GM13976 (cell line): ENCODE data around the gene DGKH.
"Not testable (repeated sequence)": the region's sequence is repeated elsewhere in the genome, so short reads cannot be mapped to it uniquely, and the experiment has no call there.

ENCODE experiments used
- DNase-seq: peaks from one replicate; pipeline ENCODE4 v3.0.0; 2012; ENCODE audit warnings: low spot score
- CTCF ChIP-seq: IDR thresholded peaks from 2 replicates; pipeline ENCODE4 v1.5.1; 2012; ENCODE audit warnings: borderline replicate concordance, mild to moderate bottlenecking; ENCODE audit not compliant: insufficient read depth; ENCODE audit errors: extremely low read depth, missing control alignments, control extremely low read depth
- in situ Hi-C: fragments of 300-500 bp; cut with MboI; formaldehyde crosslinking; loops from one replicate; pipeline ENCODE4 v1.12.0; 2022; ENCODE audit warnings: low sequenced_read_pairs, mixed read lengths, inconsistent platforms; ENCODE audit not compliant: unreplicated experiment

The DGKH gene

GRCh38 chr13:42149136-42149535 is 100.7 kb downstream of the DGKH start:
- in situ Hi-C loops = no loop called here
- no peak for DNase-seq
- no peak for TF ChIP-seq CTCF

DNA sequence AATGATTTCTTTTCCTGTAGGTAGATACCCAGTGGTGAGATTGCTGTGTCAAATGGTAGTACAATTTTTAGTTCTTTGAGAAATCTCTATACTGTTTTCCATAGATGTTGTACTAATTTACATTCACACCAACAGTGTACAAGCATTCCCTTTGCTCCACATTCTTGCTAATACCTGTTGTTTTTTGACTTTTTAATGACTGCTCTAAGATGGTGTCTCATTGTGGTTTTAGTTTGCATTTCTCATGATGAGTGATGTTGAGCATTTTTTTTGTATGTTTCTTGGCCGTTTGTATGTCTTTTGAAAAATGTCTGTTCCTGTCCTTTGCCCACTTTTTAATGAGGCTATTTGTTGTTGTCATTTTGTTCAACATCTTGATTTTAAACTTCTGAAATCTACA is 103.3 kb downstream of the DGKH start:
- in situ Hi-C loops = no loop called here
- no peak for DNase-seq
- no peak for TF ChIP-seq CTCF

DNA sequence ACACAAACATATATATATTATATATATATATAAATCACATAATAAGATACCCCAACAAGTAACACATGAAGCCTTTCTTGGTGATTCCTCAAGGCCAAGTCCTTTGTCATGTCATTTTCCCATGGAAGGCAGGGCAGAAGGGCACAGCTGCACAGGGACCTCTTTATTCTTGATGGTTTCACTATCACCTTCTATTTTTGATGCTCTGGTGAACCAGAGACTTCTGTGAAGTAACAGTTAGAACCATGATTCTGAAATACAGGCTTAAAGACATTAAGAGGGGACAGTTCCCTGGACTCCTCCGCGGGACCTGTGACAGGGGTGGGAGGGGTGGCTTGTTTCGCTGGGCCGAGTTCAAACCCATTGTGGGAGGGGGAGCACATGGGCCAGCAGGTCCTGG is 104.0 kb downstream of the DGKH start:
- in situ Hi-C loops = no loop called here
- TF ChIP-seq CTCF = no peak
- peak; percentile 33 for DNase-seq

GRCh38 chr13:42153199-42154113 is 105.0 kb downstream of the DGKH start:
- in situ Hi-C loops = no loop called here
- no peak for DNase-seq
- TF ChIP-seq CTCF = no peak

GRCh38 chr13:42155251-42155650 is 106.8 kb downstream of the DGKH start:
- no peak for DNase-seq
- in situ Hi-C loops = no loop called here
- TF ChIP-seq CTCF = no peak

GRCh38 chr13:42163338-42163737 is 114.9 kb downstream of the DGKH start:
- DNase-seq, in situ Hi-C loops: not testable (repeated sequence)

- DNase-seq, in situ Hi-C loops: not testable (repeated sequence)
These were observed 115.5 kb downstream of the DGKH start for GRCh38 chr13:42163910-42164309.
